Measurements from ENCODE around the gene CNPPD1.

- TF ChIP-seq POLR2A (IDR thresholded peaks at IDR 0.05; ENCODE audit: low read depth, low read length) (no peak), TAF1 (IDR thresholded peaks at IDR 0.05; ENCODE audit: low read depth, low read length) (no peak), POLR2AphosphoS5 (IDR thresholded peaks at IDR 0.05; ENCODE audit: low read depth, low read length) (no peak), SPI1 (IDR thresholded peaks at IDR 0.05; ENCODE audit: low read depth, low read length) (no peak), PAX5 (IDR thresholded peaks at IDR 0.05; ENCODE audit: insufficient read depth, low read length, severe bottlenecking) (no peak)
Observed at GRCh38 chr2:219172231-219173154, 4.2 kb downstream of the CNPPD1 start.

Data from GM12891 (cell line).